Ishikawa (cell line): Measurements from ENCODE around the gene C11orf87.

ENCODE experiments used
- CEBPB ChIP-seq: IDR thresholded peaks from 2 replicates; pipeline ENCODE4 v1.6.1; 2012
- EGR1 ChIP-seq: IDR thresholded peaks from 2 replicates; pipeline ENCODE4 v1.6.1; 2012
- EP300 ChIP-seq: IDR thresholded peaks from 2 replicates; pipeline ENCODE4 v1.6.1; 2012; ENCODE audit warnings: borderline replicate concordance
- MAX ChIP-seq: IDR thresholded peaks from 2 replicates; pipeline ENCODE4 v1.6.1; 2012
- NFIC ChIP-seq: IDR thresholded peaks from 2 replicates; pipeline ENCODE4 v1.6.1; 2012
- REST ChIP-seq: IDR thresholded peaks from 2 replicates; pipeline ENCODE4 v1.6.1; 2012; ENCODE audit warnings: low read depth, mild to moderate bottlenecking
- TAF1 ChIP-seq: IDR thresholded peaks from 2 replicates; pipeline ENCODE4 v1.6.1; 2012; ENCODE audit warnings: low read depth, mild to moderate bottlenecking
- TCF12 ChIP-seq: IDR thresholded peaks from 2 replicates; pipeline ENCODE4 v1.6.1; 2012; ENCODE audit warnings: low read depth
- TEAD4 ChIP-seq: IDR thresholded peaks from 2 replicates; pipeline ENCODE4 v1.6.1; 2012
- USF1 ChIP-seq: IDR thresholded peaks from 2 replicates; pipeline ENCODE4 v1.6.1; 2012

- TF ChIP-seq NFIC, result no peak
- TF ChIP-seq REST, result no peak
- TF ChIP-seq TCF12, result no peak
- no peak for TF ChIP-seq USF1
- TF ChIP-seq EP300, result no peak
- no peak for TF ChIP-seq CEBPB
- TF ChIP-seq EGR1, result no peak
- TF ChIP-seq TEAD4, result no peak
- no peak for TF ChIP-seq TAF1
- no peak for TF ChIP-seq MAX
Observed at GRCh38 chr11:109421981-109422869, at the start of gene C11orf87.
